ENCODE results near the gene GJB4.
"Not testable (repeated sequence)": the region's sequence is repeated elsewhere in the genome, so short reads cannot be mapped to it uniquely, and the experiment has no call there.

The GJB4 gene

DNA sequence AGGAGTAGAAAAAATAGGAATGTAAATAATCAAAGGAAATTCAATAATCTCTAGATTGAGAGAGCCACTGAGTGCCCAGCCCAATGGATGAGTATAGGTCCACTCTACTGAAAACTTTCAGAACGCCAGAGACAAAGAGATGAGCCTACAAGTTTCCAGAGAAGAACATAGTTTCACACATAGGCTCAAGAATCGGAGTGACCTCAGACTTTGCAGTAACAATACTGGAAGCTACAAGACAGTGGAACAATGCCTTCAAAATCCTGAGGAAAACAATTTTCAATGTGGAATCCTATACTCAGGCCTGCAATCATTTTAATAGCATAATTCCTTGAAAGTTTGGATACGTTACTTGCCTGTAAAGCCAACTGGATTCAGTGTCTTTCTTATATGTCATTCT, 44.2 kb downstream of the GJB4 start:
- TF ChIP-seq, protein P1, sequence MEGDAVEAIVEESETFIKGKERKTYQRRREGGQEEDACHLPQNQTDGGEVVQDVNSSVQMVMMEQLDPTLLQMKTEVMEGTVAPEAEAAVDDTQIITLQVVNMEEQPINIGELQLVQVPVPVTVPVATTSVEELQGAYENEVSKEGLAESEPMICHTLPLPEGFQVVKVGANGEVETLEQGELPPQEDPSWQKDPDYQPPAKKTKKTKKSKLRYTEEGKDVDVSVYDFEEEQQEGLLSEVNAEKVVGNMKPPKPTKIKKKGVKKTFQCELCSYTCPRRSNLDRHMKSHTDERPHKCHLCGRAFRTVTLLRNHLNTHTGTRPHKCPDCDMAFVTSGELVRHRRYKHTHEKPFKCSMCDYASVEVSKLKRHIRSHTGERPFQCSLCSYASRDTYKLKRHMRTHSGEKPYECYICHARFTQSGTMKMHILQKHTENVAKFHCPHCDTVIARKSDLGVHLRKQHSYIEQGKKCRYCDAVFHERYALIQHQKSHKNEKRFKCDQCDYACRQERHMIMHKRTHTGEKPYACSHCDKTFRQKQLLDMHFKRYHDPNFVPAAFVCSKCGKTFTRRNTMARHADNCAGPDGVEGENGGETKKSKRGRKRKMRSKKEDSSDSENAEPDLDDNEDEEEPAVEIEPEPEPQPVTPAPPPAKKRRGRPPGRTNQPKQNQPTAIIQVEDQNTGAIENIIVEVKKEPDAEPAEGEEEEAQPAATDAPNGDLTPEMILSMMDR (IDR thresholded peaks at IDR 0.05; ENCODE audit: low read depth, low read length): no peak
- DNase-seq (ENCODE audit: extremely low read depth, low read depth): no peak

DNA sequence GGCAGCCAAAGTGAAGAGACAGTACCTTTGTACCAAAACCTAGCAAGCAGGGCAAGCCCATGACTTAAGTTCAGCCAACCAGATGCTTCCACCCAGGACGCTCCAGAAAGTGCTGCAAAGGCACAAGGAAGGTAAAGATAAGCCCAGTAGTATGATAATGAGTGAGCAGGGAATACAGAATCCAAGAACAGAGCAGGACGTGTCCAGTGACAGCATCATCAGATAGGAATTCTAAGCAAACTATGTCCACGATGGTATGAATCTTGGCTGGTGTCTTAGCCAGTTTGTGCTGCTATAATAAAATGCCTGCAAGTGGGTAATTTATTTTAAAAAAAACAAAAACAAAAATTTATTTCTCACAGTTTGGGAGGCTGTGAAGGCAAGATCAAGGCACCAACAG, 46.9 kb downstream of the GJB4 start:
- DNase-seq (ENCODE audit: extremely low read depth, low read depth): no peak
- TF ChIP-seq, protein P1 (IDR thresholded peaks at IDR 0.05; ENCODE audit: low read depth, low read length): no peak

- no peak for DNase-seq (ENCODE audit: extremely low read depth, low read depth)
- TF ChIP-seq, protein P1 (IDR thresholded peaks at IDR 0.05; ENCODE audit: low read depth, low read length): no peak
These were observed 48.7 kb downstream of the GJB4 start for GRCh38 chr1:34808051-34808810.

- DNase-seq (ENCODE audit: extremely low read depth, low read depth): not testable (repeated sequence)
These were observed 51.2 kb downstream of the GJB4 start for GRCh38 chr1:34810781-34811180.

Measured in AG09319 (cell line).